Calu3 (cell line): ENCODE measurements around the gene TCF12. TPM values are rescaled to one million over a fixed set of nuclear protein-coding genes. Genes with fewer than 3 reads are reported as not detected.
A peak's percentile ranks its signal among the peaks of the same experiment; 100 is the strongest.

ENCODE experiments used
- BruUV-seq: library from RNA; stranded (reverse); fragments of 400-500 nt; replicated peaks from 2 replicates; lab custom pipeline; 2021; lab: Mats Ljungman, UMichigan
- CTCF ChIA-PET: fragments of 300-600 bp; sonication (Branson Sonifier 250); formaldehyde crosslinking; loops from one replicate; lab custom pipeline; 2022; ENCODE audit warnings: antibody characterized with exemption; lab: Charles Lee
- DNase-seq: peaks from one replicate; pipeline ENCODE4 v3.0.0; 2022
- H3K27ac Mint-ChIP-seq: one replicate; pipeline ENCODE4 v1.8.0; 2022; ENCODE audit warnings: mixed read lengths; ENCODE audit not compliant: unreplicated experiment
- H3K27me3 Mint-ChIP-seq: one replicate; pipeline ENCODE4 v1.8.0; 2022; ENCODE audit warnings: mixed read lengths; ENCODE audit not compliant: unreplicated experiment
- H3K36me3 Mint-ChIP-seq: one replicate; pipeline ENCODE4 v1.8.0; 2022; ENCODE audit warnings: mild to moderate bottlenecking, moderate library complexity, mixed read lengths; ENCODE audit not compliant: insufficient read depth, unreplicated experiment
- H3K4me1 Mint-ChIP-seq: one replicate; pipeline ENCODE4 v1.8.0; 2022; ENCODE audit warnings: mild to moderate bottlenecking, low read depth, mixed read lengths; ENCODE audit not compliant: unreplicated experiment
- H3K4me3 Mint-ChIP-seq: one replicate; pipeline ENCODE4 v1.8.0; 2022; ENCODE audit warnings: mild to moderate bottlenecking, low read depth, moderate library complexity, mixed read lengths; ENCODE audit not compliant: unreplicated experiment
- H3K9me3 Mint-ChIP-seq: one replicate; pipeline ENCODE4 v1.8.0; 2022; ENCODE audit warnings: low read depth, mixed read lengths; ENCODE audit not compliant: unreplicated experiment
- CTCF ChIP-seq: fragments of 200-600 bp; IDR thresholded peaks from one replicate; pipeline ENCODE4 v1.8.0; 2022; ENCODE audit warnings: antibody characterized with exemption; ENCODE audit not compliant: unreplicated experiment
- intact Hi-C: fragments of 100-400 bp; cut with micrococcal nuclease; formaldehyde crosslinking; loops from one replicate; pipeline ENCODE4 v1.10.0; 2022; ENCODE audit not compliant: unreplicated experiment
- total RNA-seq: library from RNA; stranded (reverse); gene quantifications from 2 replicates; pipeline ENCODE4 v1.2.3, GENCODE V29; 2022

The TCF12 gene
- total RNA-seq, 1 experiment from 2014 or later, result 127 TPM

GRCh38 chr15:57218826-57219576, 300.6 kb downstream of the TCF12 start:
- Mint-ChIP-seq H3K4me1 (peaks cover 53% of the 10 kb centered on the region), H3K9me3 (no peaks in the 10 kb centered on the region), H3K36me3 (no peaks in the 10 kb centered on the region), H3K4me3 (no peak overlapping the region), H3K27me3 (no peaks in the 10 kb centered on the region), H3K27ac (no peak overlapping the region)
- no peak for DNase-seq
- intact Hi-C loops, result no loop called here
- BruUV-seq, result no TSS peak
- TF ChIP-seq CTCF, result no peak
- CTCF ChIA-PET, result interaction anchor here (0.6 to 1.3 kb wide), 4 partner anchors 22 to 323 kb away, joined by 3 to 5 read pairs (median 4); no protein-coding TSS in a partner anchor

GRCh38 chr15:57220205-57220604, 301.8 kb downstream of the TCF12 start:
- Mint-ChIP-seq H3K4me1 (peaks cover 41% of the 10 kb centered on the region), H3K4me3 (no peak overlapping the region), H3K36me3 (no peaks in the 10 kb centered on the region), H3K9me3 (no peaks in the 10 kb centered on the region), H3K27ac (no peak overlapping the region), H3K27me3 (no peaks in the 10 kb centered on the region)
- DNase-seq, result no peak
- CTCF ChIA-PET, result interaction anchor here (0.7 to 1.3 kb wide), 4 partner anchors 17 to 322 kb away, joined by 3 to 5 read pairs (median 4); no protein-coding TSS in a partner anchor
- no peak for TF ChIP-seq CTCF
- no TSS peak for BruUV-seq
- intact Hi-C loops, result no loop called here

GRCh38 chr15:57221134-57221533, 302.7 kb downstream of the TCF12 start:
- Mint-ChIP-seq H3K4me3 (no peak overlapping the region), H3K9me3 (no peaks in the 10 kb centered on the region), H3K36me3 (no peaks in the 10 kb centered on the region), H3K27me3 (no peaks in the 10 kb centered on the region), H3K27ac (peak overlapping the region; percentile 46), H3K4me1 (peaks cover 32% of the 10 kb centered on the region)
- DNase-seq, result no peak
- no TSS peak for BruUV-seq
- CTCF ChIA-PET, result interaction anchor here (1.3 kb wide), 1 partner anchor 67 kb away, joined by 4 read pairs; no protein-coding TSS in a partner anchor
- intact Hi-C loops, result no loop called here
- no peak for TF ChIP-seq CTCF

GRCh38 chr15:57223345-57223744, 304.9 kb downstream of the TCF12 start:
- no peak for DNase-seq
- CTCF ChIA-PET, result no interaction called here
- Mint-ChIP-seq H3K27ac (no peak overlapping the region), H3K4me3 (no peak overlapping the region), H3K4me1 (peaks cover 11% of the 10 kb centered on the region), H3K36me3 (no peaks in the 10 kb centered on the region), H3K9me3 (no peaks in the 10 kb centered on the region), H3K27me3 (no peaks in the 10 kb centered on the region)
- no TSS peak for BruUV-seq
- intact Hi-C loops, result no loop called here
- no peak for TF ChIP-seq CTCF
